GM12878 (cell line): ENCODE data around the gene PHACTR1. TPM values are rescaled to one million over a fixed set of nuclear protein-coding genes. Genes with fewer than 3 reads are reported as not detected.

Experiments
- ATAC-seq: fragments of 200-7000 bp; cut with Tn5 transposase; 3 replicates; pipeline ENCODE4 v1.9.1; 2020; ENCODE audit warnings: mild to moderate bottlenecking, moderate library complexity
- BruUV-seq: library from RNA; stranded (reverse); fragments of 400-500 nt; replicated peaks from 2 replicates; lab custom pipeline; 2021; lab: Mats Ljungman, UMichigan
- CTCF ChIA-PET: fragments of 300-600 bp; sonication (Branson Sonifier 250); formaldehyde crosslinking; extraction: SDS; loops from one replicate; lab custom pipeline; 2021; ENCODE audit warnings: inconsistent platforms; lab: Yijun Ruan, JAX
- POLR2A ChIA-PET: fragments of 350-600 bp; formaldehyde crosslinking; extraction: SDS; loops from one replicate; lab custom pipeline; 2021; ENCODE audit warnings: inconsistent platforms; lab: Charles Lee
- RAD21 ChIA-PET: fragments of 300-600 bp; sonication (Branson Sonifier 250); formaldehyde crosslinking; loops from one replicate; lab custom pipeline; 2023; ENCODE audit warnings: antibody characterized with exemption; ENCODE audit not compliant: unreplicated experiment; lab: Charles Lee
- SMC1A ChIA-PET: fragments of 300-600 bp; sonication (Branson Sonifier 250); formaldehyde crosslinking; loops from one replicate; lab custom pipeline; 2023; ENCODE audit not compliant: unreplicated experiment, uncharacterized antibody; lab: Charles Lee
- DNase-seq: peaks from one replicate; pipeline ENCODE4 v3.0.0-alpha.2; 2011; ENCODE audit warnings: low read depth, low spot score
- FAIRE-seq: peaks from 3 replicates; lab custom pipeline; 2011; peaks lifted over from hg19 to GRCh38; lab: Jason Lieb, UNC
- H2AFZ ChIP-seq: 2 replicates; pipeline ENCODE4 v1.6.0; 2011; ENCODE audit warnings: low read depth, low read length, control low read depth; ENCODE audit not compliant: control insufficient read depth
- H3K27ac ChIP-seq: 2 replicates; pipeline ENCODE4 v1.5.1; 2011; ENCODE audit warnings: control low read depth; ENCODE audit not compliant: control insufficient read depth, insufficient read depth
- H3K27me3 ChIP-seq, 2 experiments: replicated peaks in 1 of 2; 2 replicates each; pipeline versions ENCODE4 v1.6.0 to v1.6.1; 2011; ENCODE audit warnings: low read length in 1 of 2; ENCODE audit not compliant: control insufficient read depth in 2 of 2, insufficient read depth in 2 of 2
- H3K36me3 ChIP-seq, 2 experiments: 2 replicates each; pipeline ENCODE4 v1.5.1; 2011; ENCODE audit warnings: low read length in 1 of 2; ENCODE audit not compliant: control insufficient read depth in 2 of 2, insufficient read depth in 2 of 2
- H3K4me1 ChIP-seq: 2 replicates; pipeline ENCODE4 v1.6.1; 2011; ENCODE audit warnings: mild to moderate bottlenecking, low read length, moderate library complexity, mixed read lengths; ENCODE audit not compliant: control insufficient read depth, insufficient read depth
- H3K4me2 ChIP-seq: 2 replicates; pipeline ENCODE4 v1.6.0; 2011; ENCODE audit warnings: control low read depth; ENCODE audit not compliant: control insufficient read depth, insufficient read depth
- H3K4me3 ChIP-seq: fragments of 200-600 bp; sonication (generic); 2 replicates; pipeline ENCODE4 v1.5.1; 2016
- H3K79me2 ChIP-seq: 2 replicates; pipeline ENCODE4 v1.6.0; 2011; ENCODE audit warnings: low read length; ENCODE audit not compliant: control insufficient read depth, insufficient read depth
- H3K9ac ChIP-seq: 2 replicates; pipeline ENCODE4 v1.8.0; 2011; ENCODE audit warnings: low read length, control low read depth, mixed read lengths; ENCODE audit not compliant: control insufficient read depth, insufficient read depth
- H3K9me3 ChIP-seq: replicated peaks from 3 replicates; pipeline ENCODE4 v1.5.1; 2011; ENCODE audit warnings: mild to moderate bottlenecking, low read length; ENCODE audit not compliant: control insufficient read depth, insufficient read depth
- H4K20me1 ChIP-seq: 2 replicates; pipeline ENCODE4 v1.6.0; 2011; ENCODE audit not compliant: control insufficient read depth, insufficient read depth
- ATF2 ChIP-seq: IDR thresholded peaks from 2 replicates; pipeline ENCODE4 v1.6.1; 2012; ENCODE audit warnings: low read length, inconsistent platforms
- BRCA1 ChIP-seq: IDR thresholded peaks from 2 replicates; pipeline ENCODE4 v1.6.1; 2011; ENCODE audit warnings: low read depth, low read length, improper control_type of control experiment
- CBX5 ChIP-seq: sonication (generic); IDR thresholded peaks from 2 replicates; pipeline ENCODE4 v1.6.1; 2016; ENCODE audit warnings: low read depth, moderate library complexity, mild to moderate bottlenecking, inconsistent platforms
- FOS ChIP-seq: IDR thresholded peaks from 3 replicates; pipeline ENCODE4 v1.6.1; 2011; ENCODE audit warnings: borderline replicate concordance; ENCODE audit not compliant: insufficient read length; ENCODE audit errors: extremely low read depth
- GABPA ChIP-seq: IDR thresholded peaks from 2 replicates; pipeline ENCODE4 v1.6.1; 2014; ENCODE audit warnings: antibody characterized with exemption, low read depth, mild to moderate bottlenecking, inconsistent platforms
- HDAC6 ChIP-seq: fragments of 200-600 bp; sonication (generic); IDR thresholded peaks from one replicate; pipeline ENCODE4 v1.8.0; 2017; ENCODE audit warnings: antibody characterized with exemption; ENCODE audit not compliant: unreplicated experiment
- IRF3 ChIP-seq: fragments of 450-650 bp; IDR thresholded peaks from 2 replicates; pipeline ENCODE4 v1.6.1; 2014; ENCODE audit warnings: mild to moderate bottlenecking
- MTA3 ChIP-seq: IDR thresholded peaks from 2 replicates; pipeline ENCODE4 v1.6.1; 2012; ENCODE audit warnings: low read length, inconsistent platforms, borderline replicate concordance
- MYB ChIP-seq: fragments of 150-350 bp; IDR thresholded peaks from 2 replicates; pipeline ENCODE4 v1.6.1; 2014; ENCODE audit warnings: mild to moderate bottlenecking, low read depth, low read length, borderline replicate concordance
- MYC ChIP-seq: IDR thresholded peaks from 2 replicates; pipeline ENCODE4 v1.6.1; 2011; ENCODE audit warnings: mild to moderate bottlenecking, low read length, moderate library complexity, inconsistent platforms; ENCODE audit not compliant: insufficient read depth, insufficient replicate concordance, insufficient read length, severe bottlenecking
- NFIC ChIP-seq: IDR thresholded peaks from 2 replicates; pipeline ENCODE4 v1.6.1; 2012; ENCODE audit warnings: low read depth, mild to moderate bottlenecking, inconsistent platforms, low read length, moderate library complexity
- PAX5 ChIP-seq: IDR thresholded peaks from 2 replicates; pipeline ENCODE4 v1.6.1; 2011; ENCODE audit warnings: low read depth, low read length, borderline replicate concordance
- RB1 ChIP-seq: fragments of 450-650 bp; formaldehyde crosslinking; IDR thresholded peaks from 2 replicates; pipeline ENCODE4 v1.6.1; 2017; ENCODE audit warnings: mild to moderate bottlenecking, borderline replicate concordance
- YBX1 ChIP-seq: fragments of 450-650 bp; IDR thresholded peaks from 2 replicates; pipeline ENCODE4 v1.6.1; 2016; ENCODE audit warnings: antibody characterized with exemption
- ZZZ3 ChIP-seq: IDR thresholded peaks from 2 replicates; pipeline ENCODE4 v1.6.1; 2011; ENCODE audit warnings: low read depth; ENCODE audit not compliant: control insufficient read depth, insufficient read length
- in situ Hi-C: fragments of 300-500 bp; cut with MboI; formaldehyde crosslinking; loops from 9 replicates; pipeline ENCODE4 v1.14.3; 2018; ENCODE audit warnings: mixed read lengths
- intact Hi-C: fragments of 100-400 bp; cut with micrococcal nuclease; formaldehyde crosslinking; loops from one replicate; pipeline ENCODE4 v1.14.2; 2022; ENCODE audit not compliant: unreplicated experiment
- polyA plus RNA-seq, 11 experiments: library from polyadenylated mRNA; depleted of rRNA in 4 of 11; unstranded in 6 of 11; stranded (reverse) in 5 of 11; fragments of >200 nt; fragmentation: Nextera tagmentation in 4 of 11; fragmentation: Illumina TruSeq in 1 of 11; extraction: Ambion mirVana in 4 of 11; extraction: Trizol in 1 of 11; gene quantifications; 1 replicate in 1 of 11; 2 replicates in 10 of 11; pipeline versions ENCODE4 v1.2.1 to v1.2.3, GENCODE V29; 2011 to 2016; ENCODE audit warnings: inconsistent platforms in 2 of 11, missing spikeins in 2 of 11, low read depth in 1 of 11
- total RNA-seq, 4 experiments: library from RNA; depleted of rRNA in 3 of 4; stranded (reverse); fragments of >200 nt in 3 of 4; fragmentation: Illumina TruSeq in 1 of 4; extraction: Trizol in 1 of 4; gene quantifications; 2 replicates each; pipeline versions ENCODE4 v1.2.1 to v1.2.3, GENCODE V29; 2013 to 2021
- TF ChIP-seq, protein P1 (sequence below): IDR thresholded peaks from 2 replicates; pipeline ENCODE4 v1.6.1; 2011; ENCODE audit warnings: low read depth, mild to moderate bottlenecking, low read length, moderate library complexity, borderline replicate concordance; ENCODE audit errors: extremely low read depth
- TF ChIP-seq, protein P2 (sequence below): fragments of 150-350 bp; IDR thresholded peaks from 2 replicates; pipeline ENCODE4 v1.6.1; 2014; ENCODE audit warnings: mild to moderate bottlenecking, low read depth, low read length

The PHACTR1 gene
- total and polyA plus RNA-seq, 10 of the 15 experiments (the other 5 are each of a cell fraction or from before 2014, with no cell fraction given) = 34.2 to 94.6 (median 62.3) TPM

GRCh38 chr6:13311155-13311554 lies 594.6 kb downstream of the PHACTR1 start (continued):
- TF ChIP-seq, protein P1, sequence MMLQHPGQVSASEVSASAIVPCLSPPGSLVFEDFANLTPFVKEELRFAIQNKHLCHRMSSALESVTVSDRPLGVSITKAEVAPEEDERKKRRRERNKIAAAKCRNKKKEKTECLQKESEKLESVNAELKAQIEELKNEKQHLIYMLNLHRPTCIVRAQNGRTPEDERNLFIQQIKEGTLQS = no peak
- TF ChIP-seq IRF3 (no peak), MYB (no peak), YBX1 (no peak), HDAC6 (no peak), NFIC (no peak), FOS (no peak), CBX5 (no peak), ATF2 (no peak)

DNA sequence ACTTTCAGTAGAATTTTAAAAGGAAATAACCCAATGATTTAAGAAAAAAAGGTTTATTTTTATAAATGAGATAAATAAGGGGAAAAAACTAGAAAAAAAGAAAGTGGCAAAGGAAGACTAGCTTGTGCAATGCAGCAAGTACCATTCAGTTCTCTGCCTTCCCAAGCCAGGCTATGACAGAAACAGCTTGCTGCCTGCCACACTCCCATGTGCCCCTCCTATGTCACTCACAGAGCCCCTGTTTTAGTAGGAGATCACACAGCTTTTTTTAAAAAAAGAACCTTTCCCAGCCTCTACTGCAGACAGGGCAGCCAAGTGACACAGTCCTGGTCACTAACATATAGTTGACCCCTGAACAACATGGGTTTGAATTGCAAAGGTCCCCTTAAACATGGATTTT lies 598.2 kb downstream of the PHACTR1 start:
- ChIA-PET POLR2A (interaction anchor here (0.8 kb wide), 1 partner anchor 13 kb away, joined by 4 read pairs; the partner anchor contains the start of gene TBC1D7), RAD21 (no interaction called here), SMC1A (interaction anchor here (0.8 to 2.6 kb wide), 10 partner anchors 10 to 403 kb away, joined by 3 to 13 read pairs (median 4); partner anchors contain the start of gene TBC1D7), CTCF (interaction anchor here (0.7 to 4.4 kb wide), 3 partner anchors 16 to 192 kb away, joined by 3 to 14 read pairs (median 5); no protein-coding TSS in a partner anchor)
- no peaks in the 10 kb centered on the region for H3K79me2 ChIP-seq
- intact Hi-C loops = no loop called here
- no peak for FAIRE-seq
- H3K9me3 ChIP-seq = no peaks in the 10 kb centered on the region
- no peak overlapping the region for H3K4me3 ChIP-seq
- no peaks in the 10 kb centered on the region for H4K20me1 ChIP-seq
- DNase-seq = no peak
- H3K27me3 ChIP-seq = no peaks in the 10 kb centered on the region
- no peaks in the 10 kb centered on the region for H3K4me1 ChIP-seq
- BruUV-seq = no TSS peak
- H3K4me2 ChIP-seq = no peak overlapping the region
- H2AFZ ChIP-seq = no peak overlapping the region
- TF ChIP-seq MTA3 (no peak), ZZZ3 (no peak), RB1 (no peak), PAX5 (no peak), BRCA1 (no peak), MYC (no peak), GABPA (no peak)
- TF ChIP-seq, protein P2, sequence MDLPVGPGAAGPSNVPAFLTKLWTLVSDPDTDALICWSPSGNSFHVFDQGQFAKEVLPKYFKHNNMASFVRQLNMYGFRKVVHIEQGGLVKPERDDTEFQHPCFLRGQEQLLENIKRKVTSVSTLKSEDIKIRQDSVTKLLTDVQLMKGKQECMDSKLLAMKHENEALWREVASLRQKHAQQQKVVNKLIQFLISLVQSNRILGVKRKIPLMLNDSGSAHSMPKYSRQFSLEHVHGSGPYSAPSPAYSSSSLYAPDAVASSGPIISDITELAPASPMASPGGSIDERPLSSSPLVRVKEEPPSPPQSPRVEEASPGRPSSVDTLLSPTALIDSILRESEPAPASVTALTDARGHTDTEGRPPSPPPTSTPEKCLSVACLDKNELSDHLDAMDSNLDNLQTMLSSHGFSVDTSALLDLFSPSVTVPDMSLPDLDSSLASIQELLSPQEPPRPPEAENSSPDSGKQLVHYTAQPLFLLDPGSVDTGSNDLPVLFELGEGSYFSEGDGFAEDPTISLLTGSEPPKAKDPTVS = no peak
- in situ Hi-C loops = no loop called here
- H3K9ac ChIP-seq = no peak overlapping the region
- ATAC-seq = no peak
- H3K36me3 ChIP-seq = peaks cover 2 to 11% of the 10 kb centered on the region in 2 experiments; a peak in 3 of 4 replicates
- no peak overlapping the region for H3K27ac ChIP-seq
